AML-193 (cell line): ENCODE measurements around the gene ACSL3.

Source experiments
- DNase-seq, 2 experiments: peaks; one replicate each; lab custom pipeline; 2025; lab: John Stamatoyannopoulos, UW

Gene ACSL3

DNA sequence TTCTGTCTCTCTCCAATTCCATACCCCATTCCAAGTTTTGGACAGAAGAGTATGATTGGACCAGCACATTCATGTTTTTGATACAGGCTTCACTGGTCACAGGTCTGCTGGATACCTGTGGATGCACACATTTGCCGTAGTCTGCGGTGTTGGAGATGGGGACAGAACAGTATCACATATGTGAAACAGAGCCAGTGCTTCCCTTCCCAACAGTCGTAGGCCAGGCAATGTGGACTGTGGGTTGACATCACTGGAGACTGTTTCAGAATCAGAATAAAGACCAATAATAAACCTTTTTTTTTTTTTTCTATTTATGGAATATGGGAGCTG is 18.7 kb downstream of the ACSL3 start:
- no peak for DNase-seq

- no peak for DNase-seq
Observed at GRCh38 chr2:222882484-222882928, 21.7 kb downstream of the ACSL3 start.

GRCh38 chr2:222883420-222883819 is 22.6 kb downstream of the ACSL3 start:
- DNase-seq = no peak

GRCh38 chr2:222884114-222884771 is 23.4 kb downstream of the ACSL3 start:
- DNase-seq = no peak

GRCh38 chr2:222884805-222885424 is 24.1 kb downstream of the ACSL3 start:
- DNase-seq = no peak

DNA sequence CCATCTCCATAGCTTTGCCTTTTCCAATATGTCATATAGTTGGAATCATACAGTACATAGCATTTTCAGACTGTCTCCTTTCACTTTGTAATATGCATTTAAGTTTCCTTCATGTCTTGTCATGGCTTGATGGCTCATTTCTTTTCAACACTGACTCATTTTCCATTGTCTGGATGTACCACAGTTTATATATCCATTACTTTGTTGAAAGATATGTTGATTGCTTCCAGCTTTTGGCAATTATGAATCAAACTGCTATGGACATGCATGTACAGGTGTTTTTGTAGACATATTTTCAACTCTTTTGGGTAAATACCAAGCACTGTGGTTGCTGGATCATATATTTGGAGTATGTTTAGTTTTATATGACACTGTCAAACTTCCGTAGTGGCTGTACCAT is 26.3 kb downstream of the ACSL3 start:
- no peak for DNase-seq

DNA sequence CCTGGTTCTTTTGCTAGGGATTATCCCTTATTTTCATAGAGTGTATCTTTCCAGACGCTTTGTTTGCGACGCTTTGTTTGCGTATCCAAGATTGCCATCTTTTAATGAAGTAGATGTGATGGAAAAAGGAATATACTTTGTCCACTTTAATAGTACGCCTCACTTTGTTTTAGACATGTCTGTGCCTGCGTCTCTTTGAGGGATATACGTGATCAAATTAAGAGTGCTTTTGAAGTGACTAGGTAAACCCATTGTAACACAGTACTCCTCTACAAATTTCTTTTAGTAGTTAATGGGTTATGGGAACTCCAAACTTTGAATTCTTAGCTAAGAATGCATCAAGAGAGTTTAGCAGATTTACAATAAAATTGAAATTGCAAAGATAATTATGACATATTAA is 27.9 kb downstream of the ACSL3 start:
- no peak for DNase-seq

- no peak for DNase-seq
Observed at GRCh38 chr2:222891890-222892289, 31.1 kb downstream of the ACSL3 start.

DNA sequence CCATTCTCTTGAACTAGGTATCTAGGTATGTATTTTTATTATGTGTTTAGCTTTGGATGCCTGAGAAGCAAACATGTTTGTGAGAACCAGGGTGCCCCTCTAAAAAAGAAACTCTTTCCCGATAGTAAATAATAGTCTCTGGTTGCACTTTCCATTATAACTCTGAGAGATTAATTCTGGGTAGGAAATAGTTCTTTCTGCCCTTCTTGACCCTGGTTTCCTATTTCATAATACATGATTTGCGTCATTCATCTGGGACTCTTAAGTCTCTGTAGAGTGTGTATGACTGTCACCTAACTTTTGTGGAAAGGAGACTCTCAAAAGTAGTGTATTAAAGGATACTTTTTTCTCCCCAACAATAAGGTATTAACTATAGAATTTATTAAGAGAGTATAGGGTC is 31.5 kb downstream of the ACSL3 start:
- DNase-seq = peak; percentile 71 to 79

DNA sequence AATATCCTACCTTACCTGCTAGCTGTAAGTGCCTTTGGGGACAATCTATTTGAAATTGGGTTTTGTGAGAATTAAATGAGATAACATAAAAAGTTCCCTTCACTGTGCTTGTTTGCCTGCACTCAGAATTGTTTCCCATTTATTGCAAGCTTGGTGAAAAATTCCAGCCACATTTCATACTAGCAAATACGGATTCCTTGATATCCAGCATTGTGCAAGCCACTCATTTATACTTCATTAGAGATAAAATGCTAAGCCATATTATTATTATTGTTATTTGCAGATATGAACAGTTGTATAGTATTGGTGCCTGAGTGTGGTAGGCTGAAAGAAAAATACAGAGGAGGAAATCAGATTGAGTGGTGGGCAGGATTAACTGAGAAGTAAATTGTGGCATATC is 31.9 kb downstream of the ACSL3 start:
- no peak for DNase-seq

- DNase-seq = no peak
Observed at GRCh38 chr2:222893716-222894115, 32.9 kb downstream of the ACSL3 start.

DNA sequence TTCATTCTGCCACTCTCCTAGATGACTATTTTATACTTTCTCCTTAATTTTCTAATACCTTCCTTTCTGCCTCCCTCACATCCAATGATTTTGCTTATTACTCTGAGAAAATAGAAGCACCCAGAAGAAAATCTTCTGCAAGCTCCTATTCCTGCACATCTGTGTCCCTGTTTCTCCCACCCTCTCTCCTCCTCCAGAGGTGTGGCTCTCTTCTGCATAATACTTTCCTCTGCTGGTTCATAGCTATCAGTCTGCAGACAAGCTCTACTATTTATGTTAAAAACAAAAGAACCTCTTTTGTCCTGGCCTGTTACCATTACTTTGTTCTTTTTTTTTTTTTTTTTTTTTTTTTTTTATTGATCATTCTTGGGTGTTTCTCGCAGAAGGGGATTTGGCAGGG is 34.3 kb downstream of the ACSL3 start:
- DNase-seq = no peak

GRCh38 chr2:222897898-222898297 is 37.1 kb downstream of the ACSL3 start:
- peak; percentile 34 to 55 for DNase-seq

DNA sequence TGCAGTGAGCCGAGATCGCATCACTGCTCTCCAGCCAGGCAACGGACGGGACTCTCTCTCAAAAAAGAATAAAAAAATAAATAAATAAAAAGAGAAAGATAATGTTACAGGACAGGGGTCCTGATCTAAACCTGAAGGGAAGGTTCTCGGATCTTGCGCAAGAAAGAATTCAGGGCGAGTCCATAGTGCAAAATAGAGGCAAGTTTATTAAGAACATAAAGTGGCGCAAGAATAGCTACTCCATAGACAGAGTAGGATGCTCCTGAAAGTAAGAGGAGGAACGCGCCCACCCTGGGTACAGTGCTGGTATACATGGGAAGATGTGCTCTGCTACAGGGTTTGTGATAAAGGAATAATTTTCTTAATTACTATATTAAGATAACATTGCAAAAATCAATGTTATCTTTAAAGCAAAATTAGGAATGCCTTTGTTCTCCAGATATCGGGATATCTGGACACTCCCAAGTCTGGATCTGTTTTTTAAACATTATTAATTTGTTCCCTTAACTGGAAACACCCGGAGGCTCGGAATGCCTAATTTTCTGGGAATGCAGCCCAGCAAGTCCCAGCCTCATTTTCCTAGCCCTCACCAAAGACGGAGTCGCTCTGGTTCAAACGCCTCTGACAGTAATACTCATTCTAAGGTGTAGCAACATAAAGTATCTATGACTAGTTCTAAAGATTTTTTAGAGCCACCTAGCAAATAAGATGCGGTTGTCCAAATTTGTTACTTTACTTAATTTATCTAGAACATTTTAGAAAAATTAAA is 38.8 kb downstream of the ACSL3 start:
- no peak for DNase-seq

GRCh38 chr2:222900354-222900753 is 39.5 kb downstream of the ACSL3 start:
- no peak for DNase-seq

DNA sequence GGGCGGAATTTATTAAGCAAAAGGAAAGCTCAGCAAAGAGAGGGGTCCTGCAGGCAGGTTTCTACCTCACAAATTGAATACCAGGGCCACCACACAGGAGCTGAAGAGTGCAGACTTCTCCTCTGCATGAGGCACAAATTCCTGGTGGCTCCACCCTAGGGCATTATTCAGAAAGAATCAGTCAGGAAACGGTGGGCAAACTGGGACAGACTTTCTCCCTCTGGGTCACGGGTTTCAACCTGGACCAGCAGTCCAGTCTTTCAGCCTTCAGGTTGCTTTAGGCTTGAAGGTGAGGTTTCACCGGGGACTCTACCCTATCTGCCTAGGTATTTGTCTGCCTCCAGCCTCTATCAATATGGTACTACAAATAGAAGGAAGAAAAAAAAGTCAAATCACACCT is 41.8 kb downstream of the ACSL3 start:
- no peak for DNase-seq

DNA sequence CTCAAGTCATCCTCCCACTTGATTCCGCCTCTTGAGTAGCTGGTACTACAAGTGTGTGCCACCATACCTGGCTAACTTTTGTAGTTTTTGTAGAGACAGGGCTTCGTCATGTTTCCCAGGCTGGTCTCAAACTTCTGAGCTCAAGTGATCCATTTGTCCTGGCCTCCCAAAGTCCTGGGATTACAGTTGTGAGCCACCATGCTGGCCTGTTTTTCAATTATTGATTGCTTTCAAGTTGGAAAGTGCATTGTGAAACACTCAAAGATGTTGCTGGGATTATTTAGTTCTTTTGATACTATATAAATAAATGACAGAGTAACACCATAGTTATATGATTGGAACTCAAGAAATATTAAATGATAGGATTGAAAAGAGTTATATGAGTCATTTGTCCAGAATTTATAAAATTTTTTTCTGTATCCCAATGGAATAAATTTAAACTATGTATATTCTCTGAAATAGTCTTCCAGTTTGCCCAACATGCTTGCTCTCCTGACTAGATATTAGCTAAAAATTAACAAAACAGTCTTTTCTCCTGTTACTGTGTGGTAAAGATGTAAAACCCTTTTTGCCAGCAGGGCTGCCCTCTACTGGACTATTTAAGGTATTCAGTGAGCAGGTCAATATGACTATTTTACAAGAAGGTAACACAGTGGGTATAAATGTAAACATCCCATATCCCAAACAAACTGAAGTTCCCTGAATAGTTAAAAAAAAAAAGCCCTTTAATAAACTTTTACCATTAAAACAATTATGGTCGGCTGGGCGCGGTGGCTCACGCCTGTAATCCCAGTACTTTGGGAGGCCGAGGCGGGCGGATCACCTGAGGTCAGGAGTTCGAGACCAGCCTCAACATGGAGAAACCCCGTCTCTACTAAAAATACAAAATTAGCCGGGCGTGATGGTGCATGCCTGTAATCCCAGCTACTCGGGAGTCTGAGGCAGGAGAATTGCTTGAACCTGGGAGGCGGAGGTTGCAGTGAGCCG is 42.7 kb downstream of the ACSL3 start:
- DNase-seq = peak; percentile 58 to 68

GRCh38 chr2:222904557-222905258 is 43.9 kb downstream of the ACSL3 start:
- DNase-seq = no peak

DNA sequence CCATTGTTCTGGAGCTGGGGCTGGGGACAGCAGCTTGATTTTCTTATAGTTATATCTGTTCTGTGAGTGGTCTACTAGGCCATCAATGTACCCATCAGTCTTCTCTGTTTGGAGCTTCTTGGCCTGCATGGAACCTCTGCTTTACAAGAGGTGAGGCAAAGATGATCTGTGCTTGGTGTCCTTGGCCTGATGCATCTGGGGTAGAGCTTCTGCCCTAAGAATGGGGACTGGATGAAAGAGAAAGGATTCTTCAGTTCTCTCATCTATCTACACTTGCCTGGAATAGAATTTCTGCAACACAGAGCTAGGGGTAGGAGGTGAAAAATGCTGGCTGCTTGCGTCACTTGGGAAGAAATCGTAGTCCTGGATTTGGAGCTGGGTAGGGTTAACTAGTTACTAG is 46.2 kb downstream of the ACSL3 start:
- DNase-seq = no peak

- no peak for DNase-seq
Observed at GRCh38 chr2:222907790-222908441, 47.1 kb downstream of the ACSL3 start.

DNA sequence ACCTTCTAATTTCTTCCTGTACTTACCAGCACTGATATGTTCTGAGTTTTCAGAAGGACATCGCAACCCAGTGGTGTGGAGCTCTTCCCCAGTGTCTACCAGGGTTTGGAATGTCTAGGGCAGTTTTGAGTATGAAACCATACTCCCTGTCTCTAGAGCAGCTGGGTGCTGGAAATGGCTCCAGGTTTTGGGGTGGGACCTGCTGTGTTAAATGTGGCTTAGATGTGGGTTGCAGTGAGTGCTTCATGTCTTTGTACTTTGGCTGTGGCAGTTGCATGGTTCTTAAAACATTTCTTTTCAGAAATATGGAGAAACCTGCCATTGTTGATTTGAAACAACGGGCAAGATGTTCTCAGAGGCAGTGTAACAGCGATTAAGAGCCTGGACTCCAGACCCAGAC is 48.5 kb downstream of the ACSL3 start:
- DNase-seq = no peak
